H1 (cell line): ENCODE data around the gene LRRC37A3. TPM values are rescaled to one million over a fixed set of nuclear protein-coding genes. Genes with fewer than 3 reads are reported as not detected.

Source experiments
- CTCF ChIA-PET: fragments of 300-600 bp; sonication (Branson Sonifier 250); formaldehyde crosslinking; loops from one replicate; lab custom pipeline; 2021; ENCODE audit not compliant: partially characterized antibody; lab: Charles Lee
- POLR2A ChIA-PET: fragments of 300-600 bp; sonication (Branson Sonifier 250); formaldehyde crosslinking; loops from one replicate; lab custom pipeline; 2021; ENCODE audit warnings: inconsistent platforms; ENCODE audit not compliant: partially characterized antibody; lab: Charles Lee
- DNase-seq, 2 experiments: peaks; one replicate each; pipeline versions ENCODE4 v3.0.0 to v3.0.0-alpha.2; 2010 to 2022; ENCODE audit warnings: low spot score in 2 of 2, low read depth in 1 of 2, mixed read lengths in 1 of 2
- FAIRE-seq: peaks from 2 replicates; lab custom pipeline; 2011; peaks lifted over from hg19 to GRCh38; lab: Jason Lieb, UNC
- H2AFZ ChIP-seq: 2 replicates; pipeline ENCODE4 v1.8.1; 2012; ENCODE audit warnings: low read length, inconsistent platforms
- H2AK5ac ChIP-seq: 2 replicates; pipeline ENCODE4 v1.6.1; 2013; ENCODE audit warnings: low read depth, low read length
- H2BK120ac ChIP-seq: replicated peaks from 2 replicates; pipeline ENCODE3; 2013; ENCODE audit warnings: low read depth, low read length, inconsistent platforms
- H2BK12ac ChIP-seq: 2 replicates; pipeline ENCODE4 v1.6.1; 2013; ENCODE audit warnings: low read depth, low read length
- H2BK15ac ChIP-seq: 2 replicates; pipeline ENCODE4 v1.6.1; 2013; ENCODE audit warnings: low read length
- H2BK20ac ChIP-seq: 2 replicates; pipeline ENCODE4 v1.6.1; 2013; ENCODE audit warnings: low read length
- H2BK5ac ChIP-seq: 2 replicates; pipeline ENCODE4 v1.6.1; 2013; ENCODE audit warnings: low read depth, low read length
- H3K14ac ChIP-seq: 2 replicates; pipeline ENCODE4 v1.6.1; 2013; ENCODE audit warnings: inconsistent platforms; ENCODE audit not compliant: insufficient read length
- H3K18ac ChIP-seq: 2 replicates; pipeline ENCODE4 v1.6.1; 2013; ENCODE audit warnings: low read length; ENCODE audit errors: extremely low read depth
- H3K23ac ChIP-seq: 2 replicates; pipeline ENCODE4 v1.6.1; 2013; ENCODE audit warnings: inconsistent platforms; ENCODE audit not compliant: insufficient read length
- H3K23me2 ChIP-seq: 2 replicates; pipeline ENCODE4 v1.6.1; 2013; ENCODE audit warnings: low read depth, low read length
- H3K27ac ChIP-seq: 2 replicates; pipeline ENCODE4 v1.6.1; 2011; ENCODE audit warnings: low read depth, low read length, inconsistent platforms
- H3K27me3 ChIP-seq, 4 experiments: replicated peaks in 1 of 4; 1 replicate in 1 of 4; 2 replicates in 3 of 4; pipeline versions ENCODE4 v1.6.1 to v1.8.1; 2011 to 2013; ENCODE audit warnings: low read length in 3 of 4, mild to moderate bottlenecking in 3 of 4, inconsistent platforms in 2 of 4, mixed read lengths in 2 of 4, moderate library complexity in 1 of 4; ENCODE audit not compliant: control insufficient read depth in 3 of 4, insufficient read depth in 3 of 4; ENCODE audit errors: extremely low read depth in 1 of 4
- H3K36me3 ChIP-seq, 4 experiments: 2 replicates each; pipeline versions ENCODE4 v1.6.1 to v1.8.1; 2011 to 2013; ENCODE audit warnings: mild to moderate bottlenecking in 4 of 4, low read length in 3 of 4, moderate library complexity in 2 of 4, control low read depth in 1 of 4, inconsistent platforms in 1 of 4; ENCODE audit not compliant: insufficient read depth in 4 of 4, control insufficient read depth in 2 of 4
- H3K4ac ChIP-seq: replicated peaks from 2 replicates; pipeline ENCODE3; 2013; ENCODE audit warnings: low read length, low read depth, mixed read lengths, inconsistent platforms; ENCODE audit not compliant: insufficient read length
- H3K4me1 ChIP-seq, 4 experiments: replicated peaks in 1 of 4; 1 replicate in 1 of 4; 2 replicates in 3 of 4; pipeline versions ENCODE4 v1.6.1 to v1.8.1; 2011 to 2013; ENCODE audit warnings: low read length in 3 of 4, inconsistent platforms in 2 of 4, mixed read lengths in 1 of 4; ENCODE audit not compliant: insufficient read depth in 4 of 4, control insufficient read depth in 3 of 4
- H3K4me2 ChIP-seq, 2 experiments: 2 replicates each; pipeline versions ENCODE4 v1.6.1 to v1.8.1; 2011 to 2013; ENCODE audit warnings: low read depth in 2 of 2, low read length in 2 of 2, control low read depth in 1 of 2, inconsistent platforms in 1 of 2, mild to moderate bottlenecking in 1 of 2; ENCODE audit not compliant: insufficient read depth in 1 of 2
- H3K4me3 ChIP-seq, 4 experiments: fragments of 200-600, 300-600 bp in 1 of 4; sonication (generic), shearing (Covaris generic), sonication (Bioruptor Twin) in 1 of 4; 2 replicates each; pipeline versions ENCODE4 v1.5.1 to v1.8.1; 2011 to 2016; ENCODE audit warnings: low read length in 4 of 4, low read depth in 3 of 4, control low read depth in 2 of 4, inconsistent platforms in 2 of 4, mild to moderate bottlenecking in 2 of 4, mixed read lengths in 1 of 4, moderate library complexity in 1 of 4; ENCODE audit not compliant: insufficient read depth in 2 of 4; ENCODE audit errors: extremely low read depth in 1 of 4
- H3K56ac ChIP-seq: replicated peaks from 2 replicates; pipeline ENCODE3; 2013; ENCODE audit warnings: low read depth, mild to moderate bottlenecking, mixed read lengths, low read length, inconsistent platforms; ENCODE audit not compliant: insufficient read length
- H3K79me1 ChIP-seq: 2 replicates; pipeline ENCODE4 v1.6.1; 2013; ENCODE audit warnings: low read depth, low read length, control low read depth
- H3K79me2 ChIP-seq, 2 experiments: 2 replicates each; pipeline versions ENCODE4 v1.6.1 to v1.8.1; 2012 to 2013; ENCODE audit warnings: low read length in 2 of 2, mild to moderate bottlenecking in 2 of 2, inconsistent platforms in 1 of 2; ENCODE audit not compliant: insufficient read depth in 2 of 2, control insufficient read depth in 1 of 2
- H3K9ac ChIP-seq, 4 experiments: replicated peaks in 1 of 4; 1 replicate in 1 of 4; 2 replicates in 3 of 4; pipeline versions ENCODE4 v1.6.1 to v1.8.1; 2011 to 2013; ENCODE audit warnings: low read depth in 3 of 4, low read length in 3 of 4, control low read depth in 2 of 4, mild to moderate bottlenecking in 2 of 4, moderate library complexity in 2 of 4, inconsistent platforms in 1 of 4; ENCODE audit errors: extremely low read depth in 1 of 4
- H3K9me3 ChIP-seq, 2 experiments: 2 replicates each; pipeline versions ENCODE4 v1.6.1 to v1.8.1; 2012 to 2013; ENCODE audit warnings: mild to moderate bottlenecking in 2 of 2, moderate library complexity in 2 of 2, control low read depth in 1 of 2, inconsistent platforms in 1 of 2, low read depth in 1 of 2, low read length in 1 of 2, mixed read lengths in 1 of 2; ENCODE audit not compliant: insufficient read depth in 2 of 2
- H4K20me1 ChIP-seq, 2 experiments: replicated peaks in 1 of 2; 2 replicates each; pipeline versions ENCODE3 to v1.8.1; 2011 to 2013; ENCODE audit warnings: inconsistent platforms in 2 of 2, low read length in 2 of 2, mild to moderate bottlenecking in 1 of 2; ENCODE audit not compliant: insufficient read depth in 2 of 2, control insufficient read depth in 1 of 2
- H4K5ac ChIP-seq: 2 replicates; pipeline ENCODE4 v1.6.1; 2013; ENCODE audit warnings: low read length, low read depth, mixed read lengths, inconsistent platforms; ENCODE audit not compliant: insufficient read length
- H4K8ac ChIP-seq: 2 replicates; pipeline ENCODE4 v1.8.0; 2013; ENCODE audit warnings: mild to moderate bottlenecking, moderate library complexity, low read length, inconsistent platforms; ENCODE audit not compliant: insufficient read depth; ENCODE audit errors: extremely low read depth
- H4K91ac ChIP-seq: replicated peaks from 2 replicates; pipeline ENCODE3; 2013; ENCODE audit warnings: low read length, mixed read lengths, inconsistent platforms; ENCODE audit not compliant: insufficient read length
- BRCA1 ChIP-seq: IDR thresholded peaks from 2 replicates; pipeline ENCODE4 v1.6.1; 2012; ENCODE audit warnings: low read depth, low read length, improper control_type of control experiment
- CHD1 ChIP-seq: IDR thresholded peaks from 2 replicates; pipeline ENCODE4 v1.6.1; 2012; ENCODE audit warnings: low read depth, low read length, improper control_type of control experiment
- CTBP2 ChIP-seq: IDR thresholded peaks from 2 replicates; pipeline ENCODE4 v1.7.0; 2011; ENCODE audit warnings: borderline replicate concordance, mild to moderate bottlenecking, moderate library complexity, mixed read lengths, low read length; ENCODE audit not compliant: insufficient read depth, insufficient read length
- NANOG ChIP-seq: IDR thresholded peaks from 2 replicates; pipeline ENCODE4 v1.6.1; 2011; ENCODE audit warnings: low read length, low read depth, mild to moderate bottlenecking, inconsistent platforms; ENCODE audit not compliant: insufficient read depth, poor library complexity, severe bottlenecking
- NRF1 ChIP-seq: IDR thresholded peaks from 2 replicates; pipeline ENCODE4 v1.6.1; 2011; ENCODE audit warnings: mild to moderate bottlenecking, low read depth, low read length, improper control_type of control experiment
- RAD21 ChIP-seq, 2 experiments: IDR thresholded peaks in 1 of 2; conservative IDR thresholded peaks in 1 of 2; 2 replicates each; pipeline ENCODE4 v1.6.1; 2011; ENCODE audit warnings: low read depth in 2 of 2, low read length in 2 of 2, improper control_type of control experiment in 1 of 2, inconsistent platforms in 1 of 2, mild to moderate bottlenecking in 1 of 2, moderate library complexity in 1 of 2
- RFX5 ChIP-seq: IDR thresholded peaks from 2 replicates; pipeline ENCODE4 v1.6.1; 2011; ENCODE audit warnings: low read depth, low read length, improper control_type of control experiment, borderline replicate concordance
- TBP ChIP-seq: IDR thresholded peaks from 2 replicates; pipeline ENCODE4 v1.6.1; 2011; ENCODE audit warnings: low read depth, low read length, improper control_type of control experiment
- ZNF274 ChIP-seq: IDR thresholded peaks from 2 replicates; pipeline ENCODE4 v1.7.0; 2012; ENCODE audit warnings: low read length, borderline replicate concordance; ENCODE audit errors: extremely low read depth
- WGBS, 2 experiments: shearing (Covaris generic) in 1 of 2; methylation state at CpG; one replicate each; pipeline versions ENCODE4 v1.1.6 to v1.1.7; 2013 to 2015; ENCODE audit warnings: low lambda C conversion rate in 2 of 2, mixed read lengths in 2 of 2, inconsistent platforms in 1 of 2, low coverage in 1 of 2, missing lambda C conversion rate in 1 of 2; ENCODE audit not compliant: insufficient replicate concordance in 2 of 2, insufficient coverage in 1 of 2, insufficient read length in 1 of 2; ENCODE audit errors: extremely low coverage in 1 of 2, missing lambda C conversion rate in 1 of 2; 5-methylcytosine and 5-hydroxymethylcytosine counted together
- polyA plus RNA-seq, 7 experiments: library from polyadenylated mRNA; depleted of rRNA in 3 of 7; stranded (reverse) in 5 of 7; unstranded in 2 of 7; fragments of >200 nt in 5 of 7; fragments of 200-250 nt in 2 of 7; gene quantifications; 1 replicate in 5 of 7; 2 replicates in 1 of 7; 4 replicates in 1 of 7; pipeline versions ENCODE4 v1.2.1 to v1.2.3, GENCODE V29; 2011 to 2013; ENCODE audit warnings: missing spikeins in 2 of 7, mixed read lengths in 2 of 7
- total RNA-seq: library from RNA; stranded (reverse); fragmentation: NEBNext Ultra II Directional; extraction: Animal tissue kit (Norgen Biotek cat#: 25700); gene quantifications from 2 replicates; pipeline ENCODE4 v1.2.1, GENCODE V29; 2021

The LRRC37A3 gene
- total and polyA plus RNA-seq, 2 of the 8 experiments (the other 6 are each of a cell fraction or from before 2014, with no cell fraction given) = 2.7 to 9.4 TPM

DNA sequence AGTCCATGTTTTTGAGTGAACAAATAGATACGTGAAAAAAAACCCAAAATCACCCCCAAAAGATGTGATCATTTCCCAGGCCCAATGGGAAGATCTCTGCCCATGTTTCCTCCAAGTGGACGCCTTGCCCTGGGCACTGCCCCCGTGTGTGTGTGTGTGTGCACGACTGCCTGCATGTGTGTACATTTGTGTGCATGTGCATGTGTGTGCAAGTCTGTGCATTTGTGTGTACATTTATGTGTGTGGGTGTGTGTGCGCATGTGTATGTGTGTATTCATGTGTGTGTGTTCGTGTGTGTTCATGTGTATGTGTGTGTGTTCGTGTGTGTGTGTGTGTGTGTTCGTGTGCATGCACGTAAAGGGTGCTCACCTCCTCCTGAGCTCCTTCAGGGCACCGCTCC, 16.8 kb upstream of the LRRC37A3 start:
- no peak overlapping the region for H3K14ac ChIP-seq
- no peak overlapping the region for H3K23ac ChIP-seq
- H3K27ac ChIP-seq = no peak overlapping the region
- peak overlapping the region; percentile 78 for H3K4ac ChIP-seq
- TF ChIP-seq TBP = no peak
- TF ChIP-seq ZNF274 = no peak
- no peak for TF ChIP-seq CTBP2
- TF ChIP-seq BRCA1 = no peak
- TF ChIP-seq RAD21 (IDR thresholded peaks at IDR 0.05 in 1 of 2, conservative IDR thresholded peaks at IDR 0.05 in 1 of 2; ENCODE audit: low read depth in 2 of 2, low read length in 2 of 2) = no peak
- no peak for TF ChIP-seq NANOG
- no peak for TF ChIP-seq CHD1
- no peak for TF ChIP-seq RFX5
- TF ChIP-seq NRF1 = no peak
- no peak overlapping the region for H3K4me3 ChIP-seq
- H2BK12ac ChIP-seq = no peak overlapping the region
- no peak overlapping the region for H3K9ac ChIP-seq
- H3K9me3 ChIP-seq = no peaks in the 10 kb centered on the region
- H3K36me3 ChIP-seq = no peaks in the 10 kb centered on the region
- 94% methylated on average over 10 of the region's 10 CpGs; no CpG with 5 or more reads in 1 of the 2 experiments for WGBS, 2 experiments
- no peak overlapping the region for H4K91ac ChIP-seq
- H3K4me2 ChIP-seq = no peak overlapping the region
- no peak overlapping the region for H4K5ac ChIP-seq
- no peak overlapping the region for H2AK5ac ChIP-seq
- no peak overlapping the region for H2AFZ ChIP-seq
- peaks cover 0 to 2% of the 10 kb centered on the region in 2 experiments for H4K20me1 ChIP-seq
- no peaks in the 10 kb centered on the region for H3K4me1 ChIP-seq
- ChIA-PET POLR2A (interaction anchor here (1.0 kb wide), 1 partner anchor 40 kb away, joined by 7 read pairs; no protein-coding TSS in a partner anchor), CTCF (interaction anchor here (0.9 to 1.2 kb wide), 4 partner anchors 23 to 159 kb away, joined by 3 to 4 read pairs (median 4); no protein-coding TSS in a partner anchor)
- H2BK120ac ChIP-seq = no peak overlapping the region
- H3K79me2 ChIP-seq = no peaks in the 10 kb centered on the region
- no peak overlapping the region for H2BK15ac ChIP-seq
- H2BK20ac ChIP-seq = no peak overlapping the region
- no peak overlapping the region for H2BK5ac ChIP-seq
- no peak overlapping the region for H3K56ac ChIP-seq
- H3K18ac ChIP-seq = no peak overlapping the region
- no peaks in the 10 kb centered on the region for H3K27me3 ChIP-seq
- DNase-seq (no peak), FAIRE-seq (no peak)
- H3K79me1 ChIP-seq = no peaks in the 10 kb centered on the region
- H4K8ac ChIP-seq = no peak overlapping the region
- peaks cover 3% of the 10 kb centered on the region; the same call in 1 of the 2 replicates for H3K23me2 ChIP-seq
